ENCODE results near the gene BIN1. TPM values are rescaled to one million over a fixed set of nuclear protein-coding genes. Genes with fewer than 3 reads are reported as not detected.
A peak's percentile ranks its signal among the peaks of the same experiment; 100 is the strongest.

BIN1 gene
- total and polyA plus RNA-seq, 2 donors, result 37.9 to 47.2 TPM

- peaks cover 0 to 4% of the 10 kb centered on the region in 2 donors for H3K27me3 ChIP-seq (ENCODE audit: control insufficient read depth in 2 of 2, insufficient read depth in 1 of 2, low read length in 1 of 2)
- H3K4me1 ChIP-seq (ENCODE audit: control insufficient read depth in 2 of 2, insufficient read depth in 2 of 2, low read length in 2 of 2), result peaks cover 6 to 44% of the 10 kb centered on the region in 2 donors
- H3K4me3 ChIP-seq (ENCODE audit: low read length in 2 of 2), result no peak overlapping the region
- H3K9me3 ChIP-seq (ENCODE audit: control insufficient read depth in 2 of 2, insufficient read depth in 1 of 2, low read length in 1 of 2), result no peaks in the 10 kb centered on the region
- no peak for DNase-seq (ENCODE audit: low read depth in 6 of 9, low spot score in 9 of 9)
- H3K36me3 ChIP-seq (ENCODE audit: control insufficient read depth in 2 of 2, insufficient read depth in 2 of 2, low read length in 1 of 2), result no peaks in the 10 kb centered on the region
- WGBS, result 85% methylated on average over 9 of the region's 9 CpGs
- H3K27ac ChIP-seq (ENCODE audit: low read depth in 1 of 2, low read length in 1 of 2), result no peak overlapping the region
Measured at GRCh38 chr2:127096280-127096679, 10.7 kb downstream of the BIN1 start.

- peaks cover 0 to 4% of the 10 kb centered on the region in 2 donors for H3K27me3 ChIP-seq (ENCODE audit: control insufficient read depth in 2 of 2, insufficient read depth in 1 of 2, low read length in 1 of 2)
- no peak overlapping the region for H3K27ac ChIP-seq (ENCODE audit: low read depth in 1 of 2, low read length in 1 of 2)
- no peak overlapping the region for H3K4me3 ChIP-seq (ENCODE audit: low read length in 2 of 2)
- H3K36me3 ChIP-seq (ENCODE audit: control insufficient read depth in 2 of 2, insufficient read depth in 2 of 2, low read length in 1 of 2), result no peaks in the 10 kb centered on the region
- WGBS, result 96% methylated on average over 8 of the region's 8 CpGs
- H3K4me1 ChIP-seq (ENCODE audit: control insufficient read depth in 2 of 2, insufficient read depth in 2 of 2, low read length in 2 of 2), result peaks cover 6 to 48% of the 10 kb centered on the region in 2 donors
- H3K9me3 ChIP-seq (ENCODE audit: control insufficient read depth in 2 of 2, insufficient read depth in 1 of 2, low read length in 1 of 2), result no peaks in the 10 kb centered on the region
- DNase-seq (ENCODE audit: low read depth in 6 of 9, low spot score in 9 of 9), result no peak
Measured at GRCh38 chr2:127095784-127096183, 11.2 kb downstream of the BIN1 start.

- no peaks in the 10 kb centered on the region for H3K36me3 ChIP-seq (ENCODE audit: control insufficient read depth in 2 of 2, insufficient read depth in 2 of 2, low read length in 1 of 2)
- peaks cover 9 to 53% of the 10 kb centered on the region in 2 donors for H3K4me1 ChIP-seq (ENCODE audit: control insufficient read depth in 2 of 2, insufficient read depth in 2 of 2, low read length in 2 of 2)
- H3K9me3 ChIP-seq (ENCODE audit: control insufficient read depth in 2 of 2, insufficient read depth in 1 of 2, low read length in 1 of 2), result no peaks in the 10 kb centered on the region
- no peak for DNase-seq (ENCODE audit: low read depth in 6 of 9, low spot score in 9 of 9)
- H3K27me3 ChIP-seq (ENCODE audit: control insufficient read depth in 2 of 2, insufficient read depth in 1 of 2, low read length in 1 of 2), result peaks cover 0 to 4% of the 10 kb centered on the region in 2 donors
- no peak overlapping the region for H3K27ac ChIP-seq (ENCODE audit: low read depth in 1 of 2, low read length in 1 of 2)
- WGBS, result 98% methylated on average over 2 of the region's 2 CpGs
- no peak overlapping the region for H3K4me3 ChIP-seq (ENCODE audit: low read length in 2 of 2)
Measured at GRCh38 chr2:127095367-127095641, 11.7 kb downstream of the BIN1 start.

GRCh38 chr2:127094509-127095366 lies 12.2 kb downstream of the BIN1 start:
- no peak for DNase-seq (ENCODE audit: low read depth in 6 of 9, low spot score in 9 of 9)
- peaks cover 0 to 4% of the 10 kb centered on the region in 2 donors for H3K27me3 ChIP-seq (ENCODE audit: control insufficient read depth in 2 of 2, insufficient read depth in 1 of 2, low read length in 1 of 2)
- no peak overlapping the region for H3K27ac ChIP-seq (ENCODE audit: low read depth in 1 of 2, low read length in 1 of 2)
- H3K4me1 ChIP-seq (ENCODE audit: control insufficient read depth in 2 of 2, insufficient read depth in 2 of 2, low read length in 2 of 2), result peaks cover 14 to 59% of the 10 kb centered on the region in 2 donors
- no peaks in the 10 kb centered on the region for H3K9me3 ChIP-seq (ENCODE audit: control insufficient read depth in 2 of 2, insufficient read depth in 1 of 2, low read length in 1 of 2)
- 83% methylated on average over 17 of the region's 17 CpGs for whole genome bisulfite sequencing
- no peak overlapping the region for H3K4me3 ChIP-seq (ENCODE audit: low read length in 2 of 2)
- H3K36me3 ChIP-seq (ENCODE audit: control insufficient read depth in 2 of 2, insufficient read depth in 2 of 2, low read length in 1 of 2), result no peaks in the 10 kb centered on the region

- Histone ChIP-seq H3K4me1 (ENCODE audit: control insufficient read depth in 2 of 2, insufficient read depth in 2 of 2, low read length in 2 of 2) (peaks cover 17 to 68% of the 10 kb centered on the region in 2 donors), H3K27me3 (ENCODE audit: control insufficient read depth in 2 of 2, insufficient read depth in 1 of 2, low read length in 1 of 2) (peaks cover 0 to 4% of the 10 kb centered on the region in 2 donors), H3K4me3 (ENCODE audit: low read length in 2 of 2) (no peak overlapping the region), H3K9me3 (ENCODE audit: control insufficient read depth in 2 of 2, insufficient read depth in 1 of 2, low read length in 1 of 2) (peaks cover 0 to 5% of the 10 kb centered on the region in 2 donors), H3K27ac (ENCODE audit: low read depth in 1 of 2, low read length in 1 of 2) (no peak overlapping the region), H3K36me3 (ENCODE audit: control insufficient read depth in 2 of 2, insufficient read depth in 2 of 2, low read length in 1 of 2) (no peaks in the 10 kb centered on the region)
- 31% methylated on average over 15 of the region's 15 CpGs for WGBS
- peak in 1 of 9 donors; percentile 37 for DNase-seq (ENCODE audit: low read depth in 6 of 9, low spot score in 9 of 9)
Measured at GRCh38 chr2:127093648-127094210, 13.2 kb downstream of the BIN1 start.

- no peak for DNase-seq (ENCODE audit: low read depth in 6 of 9, low spot score in 9 of 9)
- 39% methylated on average over 5 of the region's 5 CpGs for WGBS
Measured at GRCh38 chr2:127092901-127093516, 13.9 kb downstream of the BIN1 start.

GRCh38 chr2:127092306-127092705 lies 14.6 kb downstream of the BIN1 start:
- Histone ChIP-seq H3K27me3 (ENCODE audit: control insufficient read depth in 2 of 2, insufficient read depth in 1 of 2, low read length in 1 of 2) (peaks cover 0 to 4% of the 10 kb centered on the region in 2 donors), H3K9me3 (ENCODE audit: control insufficient read depth in 2 of 2, insufficient read depth in 1 of 2, low read length in 1 of 2) (peaks cover 0 to 5% of the 10 kb centered on the region in 2 donors), H3K36me3 (ENCODE audit: control insufficient read depth in 2 of 2, insufficient read depth in 2 of 2, low read length in 1 of 2) (no peaks in the 10 kb centered on the region), H3K27ac (ENCODE audit: low read depth in 1 of 2, low read length in 1 of 2) (no peak overlapping the region), H3K4me1 (ENCODE audit: control insufficient read depth in 2 of 2, insufficient read depth in 2 of 2, low read length in 2 of 2) (peaks cover 21 to 77% of the 10 kb centered on the region in 2 donors), H3K4me3 (ENCODE audit: low read length in 2 of 2) (no peak overlapping the region)
- WGBS, result 94% methylated on average over 6 of the region's 6 CpGs
- DNase-seq (ENCODE audit: low read depth in 6 of 9, low spot score in 9 of 9), result no peak

More at GRCh38 chr2:127092901-127093516, 13.9 kb downstream of the BIN1 start:
- Histone ChIP-seq H3K4me1 (ENCODE audit: control insufficient read depth in 2 of 2, insufficient read depth in 2 of 2, low read length in 2 of 2) (peaks cover 17 to 72% of the 10 kb centered on the region in 2 donors), H3K4me3 (ENCODE audit: low read length in 2 of 2) (no peak overlapping the region), H3K27ac (ENCODE audit: low read depth in 1 of 2, low read length in 1 of 2) (no peak overlapping the region), H3K27me3 (ENCODE audit: control insufficient read depth in 2 of 2, insufficient read depth in 1 of 2, low read length in 1 of 2) (peaks cover 0 to 4% of the 10 kb centered on the region in 2 donors), H3K36me3 (ENCODE audit: control insufficient read depth in 2 of 2, insufficient read depth in 2 of 2, low read length in 1 of 2) (no peaks in the 10 kb centered on the region), H3K9me3 (ENCODE audit: control insufficient read depth in 2 of 2, insufficient read depth in 1 of 2, low read length in 1 of 2) (peaks cover 0 to 5% of the 10 kb centered on the region in 2 donors)

GRCh38 chr2:127091886-127092285 lies 15.1 kb downstream of the BIN1 start:
- WGBS, result 96% methylated on average over 6 of the region's 6 CpGs

GRCh38 chr2:127091148-127091547 lies 15.8 kb downstream of the BIN1 start:
- H3K9me3 ChIP-seq (ENCODE audit: control insufficient read depth in 2 of 2, insufficient read depth in 1 of 2, low read length in 1 of 2), result peaks cover 0 to 5% of the 10 kb centered on the region in 2 donors
- peaks cover 27 to 88% of the 10 kb centered on the region in 2 donors for H3K4me1 ChIP-seq (ENCODE audit: control insufficient read depth in 2 of 2, insufficient read depth in 2 of 2, low read length in 2 of 2)
- no peaks in the 10 kb centered on the region for H3K36me3 ChIP-seq (ENCODE audit: control insufficient read depth in 2 of 2, insufficient read depth in 2 of 2, low read length in 1 of 2)
- peaks cover 0 to 4% of the 10 kb centered on the region in 2 donors for H3K27me3 ChIP-seq (ENCODE audit: control insufficient read depth in 2 of 2, insufficient read depth in 1 of 2, low read length in 1 of 2)
- no peak overlapping the region for H3K27ac ChIP-seq (ENCODE audit: low read depth in 1 of 2, low read length in 1 of 2)
- WGBS, result 96% methylated on average over 5 of the region's 5 CpGs
- H3K4me3 ChIP-seq (ENCODE audit: low read length in 2 of 2), result no peak overlapping the region
- no peak for DNase-seq (ENCODE audit: low read depth in 6 of 9, low spot score in 9 of 9)

More at GRCh38 chr2:127091886-127092285, 15.1 kb downstream of the BIN1 start:
- no peak overlapping the region for H3K4me3 ChIP-seq (ENCODE audit: low read length in 2 of 2)
- no peak for DNase-seq (ENCODE audit: low read depth in 6 of 9, low spot score in 9 of 9)
- H3K27ac ChIP-seq (ENCODE audit: low read depth in 1 of 2, low read length in 1 of 2), result no peak overlapping the region
- peaks cover 23 to 81% of the 10 kb centered on the region in 2 donors for H3K4me1 ChIP-seq (ENCODE audit: control insufficient read depth in 2 of 2, insufficient read depth in 2 of 2, low read length in 2 of 2)
- peaks cover 0 to 5% of the 10 kb centered on the region in 2 donors for H3K9me3 ChIP-seq (ENCODE audit: control insufficient read depth in 2 of 2, insufficient read depth in 1 of 2, low read length in 1 of 2)
- peaks cover 0 to 4% of the 10 kb centered on the region in 2 donors for H3K27me3 ChIP-seq (ENCODE audit: control insufficient read depth in 2 of 2, insufficient read depth in 1 of 2, low read length in 1 of 2)
- no peaks in the 10 kb centered on the region for H3K36me3 ChIP-seq (ENCODE audit: control insufficient read depth in 2 of 2, insufficient read depth in 2 of 2, low read length in 1 of 2)

Data from thymus (tissue), 11 donors.